Stomach (tissue), 9 donors: ENCODE results near the gene CELSR1. TPM values are rescaled to one million over a fixed set of nuclear protein-coding genes. Genes with fewer than 3 reads are reported as not detected.

Experiments
- DNase-seq, 2 donors: peaks; one replicate each; pipeline versions ENCODE4 v3.0.0 to v3.0.0-alpha.2; 2013 to 2019
- H3K27ac ChIP-seq, 5 donors: fragments of 200-600 bp in 4 of 5; sonication (generic) in 4 of 5; one replicate each; pipeline ENCODE4 v1.5.1; 2013 to 2019; ENCODE audit warnings: mild to moderate bottlenecking in 1 of 5, moderate library complexity in 1 of 5
- H3K27me3 ChIP-seq, 3 donors: fragments of 200-600 bp; sonication (generic); one replicate each; pipeline ENCODE4 v1.5.1; 2017 to 2019; ENCODE audit warnings: mixed run types in 1 of 3
- H3K36me3 ChIP-seq, 4 donors: fragments of 200-600 bp; sonication (generic); 1 replicate in 3 of 4; 2 replicates in 1 of 4; pipeline ENCODE4 v1.5.1; 2016 to 2019
- H3K4me1 ChIP-seq, 4 donors: fragments of 200-600 bp; sonication (generic); one replicate each; pipeline ENCODE4 v1.5.1; 2016 to 2019
- H3K4me3 ChIP-seq, 4 donors: fragments of 200-600 bp; sonication (generic) in 3 of 4; one replicate each; pipeline ENCODE4 v1.5.1; 2016 to 2019; ENCODE audit warnings: mild to moderate bottlenecking in 1 of 4
- H3K9me3 ChIP-seq, 4 donors: fragments of 200-600 bp; sonication (generic); one replicate each; pipeline ENCODE4 v1.5.1; 2016 to 2019
- CTCF ChIP-seq, 7 experiments: fragments of 450-650 bp in 4 of 7; fragments of 200-600 bp in 3 of 7; sonication (generic) in 3 of 7; IDR thresholded peaks; one replicate each; pipeline ENCODE4 v1.5.1; 2016 to 2019; ENCODE audit warnings: antibody characterized with exemption in 7 of 7, control low read depth in 2 of 7, mild to moderate bottlenecking in 1 of 7
- EP300 ChIP-seq: sonication (generic); formaldehyde crosslinking; IDR thresholded peaks from one replicate; pipeline ENCODE4 v1.6.1; 2017; ENCODE audit warnings: antibody characterized with exemption
- POLR2A ChIP-seq, 4 donors: fragments of 450-650 bp; IDR thresholded peaks; one replicate each; pipeline ENCODE4 v1.6.1; 2016; ENCODE audit warnings: antibody characterized with exemption in 4 of 4, control low read depth in 2 of 4, mild to moderate bottlenecking in 1 of 4, moderate library complexity in 1 of 4
- POLR2AphosphoS5 ChIP-seq, 3 donors: sonication (generic); formaldehyde crosslinking; IDR thresholded peaks; one replicate each; pipeline ENCODE4 v1.6.1; 2016; ENCODE audit warnings: antibody characterized with exemption in 3 of 3
- WGBS, 5 donors: extraction: QIAGEN DNeasy Blood & Tissue Kit in 3 of 5; methylation state at CpG; one replicate each; pipeline versions ENCODE4 v1.1.5 to v1.1.7; 2013 to 2018; 5-methylcytosine and 5-hydroxymethylcytosine counted together
- intact Hi-C: fragments of 100-400 bp; cut with DNase I; formaldehyde crosslinking; loops from one replicate; pipeline ENCODE4 v1.15.1; 2023; ENCODE audit warnings: low total_unique reads
- polyA plus RNA-seq, 3 donors: library from polyadenylated mRNA; stranded (reverse); fragments of 200-250 nt; gene quantifications; one replicate each; pipeline ENCODE4 v1.2.3, GENCODE V29; 2013
- total RNA-seq, 5 donors: library from RNA; depleted of rRNA; stranded (reverse); fragments of >200 nt; gene quantifications; one replicate each; pipeline versions ENCODE4 v1.1.0 to v1.2.3, GENCODE V29; 2014 to 2016
- donor health status: healthy with polysubstance abuse.
- donor health status: Bipolar disorder and iron deficiency.
- donor health status: healthy.

Gene CELSR1
- total and polyA plus RNA-seq, 8 donors = 0.29 to 78.2 (median 13.4) TPM

GRCh38 chr22:46476547-46476941 is 60.9 kb downstream of the CELSR1 start:
- Histone ChIP-seq H3K9me3 (peaks cover 0 to 4% (median 0%) of the 10 kb centered on the region in 4 donors), H3K36me3 (no peaks in the 10 kb centered on the region), H3K27ac (no peak overlapping the region), H3K4me3 (no peak overlapping the region), H3K27me3 (peaks cover 0 to 18% (median 0%) of the 10 kb centered on the region in 3 donors), H3K4me1 (peaks cover 0 to 1% (median 0%) of the 10 kb centered on the region in 4 donors)
- TF ChIP-seq EP300 (no peak), POLR2A (IDR thresholded peaks at IDR 0.05) (no peak), POLR2AphosphoS5 (IDR thresholded peaks at IDR 0.05) (no peak), CTCF (IDR thresholded peaks at IDR 0.05) (no peak)
- WGBS, 5 donors = 72 to 84% (median 81%) methylated on average over 8 of the region's 8 CpGs
- intact Hi-C loops = no loop called here
- no peak for DNase-seq

GRCh38 chr22:46473896-46474557 is 63.4 kb downstream of the CELSR1 start:
- DNase-seq = no peak
- TF ChIP-seq EP300 = no peak
- no peak for TF ChIP-seq CTCF (IDR thresholded peaks at IDR 0.05)
- TF ChIP-seq POLR2AphosphoS5 (IDR thresholded peaks at IDR 0.05) = no peak
- no peak for TF ChIP-seq POLR2A (IDR thresholded peaks at IDR 0.05)
- H3K4me1 ChIP-seq = peaks cover 0 to 6% (median 3%) of the 10 kb centered on the region in 4 donors
- intact Hi-C loops = no loop called here
- WGBS, 5 donors = 77 to 85% (median 83%) methylated on average over 20 of the region's 20 CpGs
- peaks cover 0 to 18% (median 0%) of the 10 kb centered on the region in 3 donors for H3K27me3 ChIP-seq
- no peaks in the 10 kb centered on the region for H3K36me3 ChIP-seq
- H3K27ac ChIP-seq = peak overlapping the region in 1 of 5 donors; percentile 19
- H3K9me3 ChIP-seq = peaks cover 0 to 4% (median 0%) of the 10 kb centered on the region in 4 donors
- no peak overlapping the region for H3K4me3 ChIP-seq

- WGBS, 5 donors = 83 to 93% (median 91%) methylated on average over 27 to 28 of the region's 28 CpGs
- Histone ChIP-seq H3K27me3 (peaks cover 0 to 16% (median 0%) of the 10 kb centered on the region in 3 donors), H3K36me3 (no peaks in the 10 kb centered on the region), H3K4me3 (no peak overlapping the region), H3K4me1 (peaks cover 0 to 6% (median 3%) of the 10 kb centered on the region in 4 donors), H3K27ac (peak overlapping the region in 1 of 5 donors; percentile 11), H3K9me3 (peaks cover 0 to 4% (median 0%) of the 10 kb centered on the region in 4 donors)
- DNase-seq = no peak
- no peak for TF ChIP-seq POLR2A (IDR thresholded peaks at IDR 0.05)
- TF ChIP-seq POLR2AphosphoS5 (IDR thresholded peaks at IDR 0.05) = no peak
- TF ChIP-seq EP300 = no peak
- TF ChIP-seq CTCF (IDR thresholded peaks at IDR 0.05) = no peak
- intact Hi-C loops = no loop called here
Observed at GRCh38 chr22:46473021-46473779, 64.2 kb downstream of the CELSR1 start.

GRCh38 chr22:46472722-46473016 is 64.8 kb downstream of the CELSR1 start:
- DNase-seq = no peak
- TF ChIP-seq EP300 (no peak), CTCF (IDR thresholded peaks at IDR 0.05) (no peak), POLR2A (IDR thresholded peaks at IDR 0.05) (no peak), POLR2AphosphoS5 (IDR thresholded peaks at IDR 0.05) (no peak)
- Histone ChIP-seq H3K36me3 (no peaks in the 10 kb centered on the region), H3K4me1 (peaks cover 0 to 6% (median 3%) of the 10 kb centered on the region in 4 donors), H3K27me3 (peaks cover 0 to 11% (median 0%) of the 10 kb centered on the region in 3 donors), H3K4me3 (no peak overlapping the region), H3K9me3 (peaks cover 0 to 4% (median 0%) of the 10 kb centered on the region in 4 donors), H3K27ac (no peak overlapping the region)
- 85 to 98% (median 92%) methylated on average over 8 of the region's 8 CpGs for whole genome bisulfite sequencing, 5 donors
- intact Hi-C loops = no loop called here
